ENCODE measurements around the gene TRPT1. TPM values are rescaled to one million over a fixed set of nuclear protein-coding genes. Genes with fewer than 3 reads are reported as not detected.
A peak's percentile ranks its signal among the peaks of the same experiment; 100 is the strongest.

The TRPT1 gene
- total and polyA plus RNA-seq, 9 of the 15 experiments (the other 6 are each of a cell fraction or from before 2014, with no cell fraction given): 4.6 to 41.7 (median 23.1) TPM

DNA sequence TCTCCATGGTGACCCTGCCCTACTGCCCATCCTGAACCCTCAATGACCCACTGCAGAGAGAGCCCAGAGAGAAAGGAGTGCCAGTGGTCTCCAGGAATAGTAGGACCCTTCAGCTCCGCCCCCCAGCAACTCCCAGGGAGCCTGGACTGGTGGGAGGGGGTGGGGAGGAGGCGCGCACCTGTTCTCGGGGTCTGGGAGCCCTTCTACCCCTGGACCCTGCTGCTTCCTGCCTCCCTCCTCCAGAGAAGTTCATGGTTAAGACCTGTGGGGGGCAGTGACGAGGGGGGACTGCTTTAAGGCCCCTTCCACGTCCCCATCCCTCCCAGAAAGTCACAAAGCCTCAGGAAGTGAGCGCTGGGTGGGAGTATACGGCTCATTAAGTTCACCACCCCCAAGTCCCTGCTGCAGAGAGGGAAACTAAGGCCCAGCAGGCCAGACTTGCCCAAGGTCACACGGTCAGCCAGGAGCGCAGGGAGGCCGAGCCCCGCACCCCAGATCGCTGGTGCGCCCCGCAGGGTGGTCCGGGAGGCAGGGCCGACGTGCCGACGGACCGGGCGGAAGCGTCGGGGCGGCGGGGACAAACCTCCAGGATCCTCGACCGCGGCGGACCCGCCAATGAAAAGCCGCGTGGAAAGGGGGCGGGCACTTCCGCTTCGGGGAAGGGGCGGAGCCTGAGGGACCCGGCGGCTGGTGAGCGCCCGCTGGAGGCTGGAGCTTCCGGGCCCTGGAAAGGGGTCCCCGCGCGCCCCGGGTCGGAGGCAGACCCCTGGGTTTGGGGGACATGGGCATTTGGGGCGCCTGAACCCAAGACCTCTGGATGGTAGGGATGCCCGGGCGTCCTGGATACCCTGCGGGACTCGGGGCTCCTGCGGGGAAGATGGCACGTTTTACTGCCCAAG lies at the start of gene TRPT1, which contains the start of gene NUDT22 (continued):
- TF ChIP-seq NONO (IDR thresholded peaks at IDR 0.05; ENCODE audit: low read depth in 2 of 2, low read length in 1 of 2) (no peak), ATF7 (IDR thresholded peaks at IDR 0.05) (peak; percentile 41), RBBP5 (IDR thresholded peaks at IDR 0.05; ENCODE audit: borderline replicate concordance, insufficient read depth, low read length, poor library complexity, severe bottlenecking) (no peak), ELF1 (tag; IDR thresholded peaks at IDR 0.05) (peak; percentile 89), POLR2B (IDR thresholded peaks at IDR 0.05; ENCODE audit: low read depth, partially characterized antibody) (peak; percentile 55), MBD2 (IDR thresholded peaks at IDR 0.05; ENCODE audit: borderline replicate concordance, low read depth) (peak; percentile 40; the same call in 1 of the 2 replicates), PTBP1 (IDR thresholded peaks at IDR 0.05; ENCODE audit: low read depth, low read length) (no peak), SIN3A (IDR thresholded peaks at IDR 0.05; ENCODE audit: borderline replicate concordance in 2 of 2, control insufficient read depth in 1 of 2, low read depth in 2 of 2, low read length in 2 of 2) (peak in 1 of 2 experiments; percentile 82; a peak in 2 of 4 replicates), NFATC3 (IDR thresholded peaks at IDR 0.05) (no peak), PHF20 (IDR thresholded peaks at IDR 0.05; ENCODE audit: partially characterized antibody) (peak; percentile 39), ZNF589 (CRISPR knock-in tag; IDR thresholded peaks at IDR 0.05; ENCODE audit: low read depth) (no peak), CCNT2 (IDR thresholded peaks at IDR 0.05; ENCODE audit: borderline replicate concordance, extremely low read depth, insufficient read length, low read depth, low read length) (peak; percentile 56), RBM15 (IDR thresholded peaks at IDR 0.05; ENCODE audit: insufficient read depth, low read length) (no peak), TCF7L2 (IDR thresholded peaks at IDR 0.05; ENCODE audit: low read depth, low read length) (no peak)
- TF ChIP-seq, protein P1, sequence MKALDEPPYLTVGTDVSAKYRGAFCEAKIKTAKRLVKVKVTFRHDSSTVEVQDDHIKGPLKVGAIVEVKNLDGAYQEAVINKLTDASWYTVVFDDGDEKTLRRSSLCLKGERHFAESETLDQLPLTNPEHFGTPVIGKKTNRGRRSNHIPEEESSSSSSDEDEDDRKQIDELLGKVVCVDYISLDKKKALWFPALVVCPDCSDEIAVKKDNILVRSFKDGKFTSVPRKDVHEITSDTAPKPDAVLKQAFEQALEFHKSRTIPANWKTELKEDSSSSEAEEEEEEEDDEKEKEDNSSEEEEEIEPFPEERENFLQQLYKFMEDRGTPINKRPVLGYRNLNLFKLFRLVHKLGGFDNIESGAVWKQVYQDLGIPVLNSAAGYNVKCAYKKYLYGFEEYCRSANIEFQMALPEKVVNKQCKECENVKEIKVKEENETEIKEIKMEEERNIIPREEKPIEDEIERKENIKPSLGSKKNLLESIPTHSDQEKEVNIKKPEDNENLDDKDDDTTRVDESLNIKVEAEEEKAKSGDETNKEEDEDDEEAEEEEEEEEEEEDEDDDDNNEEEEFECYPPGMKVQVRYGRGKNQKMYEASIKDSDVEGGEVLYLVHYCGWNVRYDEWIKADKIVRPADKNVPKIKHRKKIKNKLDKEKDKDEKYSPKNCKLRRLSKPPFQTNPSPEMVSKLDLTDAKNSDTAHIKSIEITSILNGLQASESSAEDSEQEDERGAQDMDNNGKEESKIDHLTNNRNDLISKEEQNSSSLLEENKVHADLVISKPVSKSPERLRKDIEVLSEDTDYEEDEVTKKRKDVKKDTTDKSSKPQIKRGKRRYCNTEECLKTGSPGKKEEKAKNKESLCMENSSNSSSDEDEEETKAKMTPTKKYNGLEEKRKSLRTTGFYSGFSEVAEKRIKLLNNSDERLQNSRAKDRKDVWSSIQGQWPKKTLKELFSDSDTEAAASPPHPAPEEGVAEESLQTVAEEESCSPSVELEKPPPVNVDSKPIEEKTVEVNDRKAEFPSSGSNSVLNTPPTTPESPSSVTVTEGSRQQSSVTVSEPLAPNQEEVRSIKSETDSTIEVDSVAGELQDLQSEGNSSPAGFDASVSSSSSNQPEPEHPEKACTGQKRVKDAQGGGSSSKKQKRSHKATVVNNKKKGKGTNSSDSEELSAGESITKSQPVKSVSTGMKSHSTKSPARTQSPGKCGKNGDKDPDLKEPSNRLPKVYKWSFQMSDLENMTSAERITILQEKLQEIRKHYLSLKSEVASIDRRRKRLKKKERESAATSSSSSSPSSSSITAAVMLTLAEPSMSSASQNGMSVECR (CRISPR knock-in tag; IDR thresholded peaks at IDR 0.05): peak; percentile 71
- TF ChIP-seq, protein P2, sequence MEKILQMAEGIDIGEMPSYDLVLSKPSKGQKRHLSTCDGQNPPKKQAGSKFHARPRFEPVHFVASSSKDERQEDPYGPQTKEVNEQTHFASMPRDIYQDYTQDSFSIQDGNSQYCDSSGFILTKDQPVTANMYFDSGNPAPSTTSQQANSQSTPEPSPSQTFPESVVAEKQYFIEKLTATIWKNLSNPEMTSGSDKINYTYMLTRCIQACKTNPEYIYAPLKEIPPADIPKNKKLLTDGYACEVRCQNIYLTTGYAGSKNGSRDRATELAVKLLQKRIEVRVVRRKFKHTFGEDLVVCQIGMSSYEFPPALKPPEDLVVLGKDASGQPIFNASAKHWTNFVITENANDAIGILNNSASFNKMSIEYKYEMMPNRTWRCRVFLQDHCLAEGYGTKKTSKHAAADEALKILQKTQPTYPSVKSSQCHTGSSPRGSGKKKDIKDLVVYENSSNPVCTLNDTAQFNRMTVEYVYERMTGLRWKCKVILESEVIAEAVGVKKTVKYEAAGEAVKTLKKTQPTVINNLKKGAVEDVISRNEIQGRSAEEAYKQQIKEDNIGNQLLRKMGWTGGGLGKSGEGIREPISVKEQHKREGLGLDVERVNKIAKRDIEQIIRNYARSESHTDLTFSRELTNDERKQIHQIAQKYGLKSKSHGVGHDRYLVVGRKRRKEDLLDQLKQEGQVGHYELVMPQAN (IDR thresholded peaks at IDR 0.05; ENCODE audit: borderline replicate concordance): peak; percentile 41; the same call in 1 of the 2 replicates
- TF ChIP-seq, protein P3, sequence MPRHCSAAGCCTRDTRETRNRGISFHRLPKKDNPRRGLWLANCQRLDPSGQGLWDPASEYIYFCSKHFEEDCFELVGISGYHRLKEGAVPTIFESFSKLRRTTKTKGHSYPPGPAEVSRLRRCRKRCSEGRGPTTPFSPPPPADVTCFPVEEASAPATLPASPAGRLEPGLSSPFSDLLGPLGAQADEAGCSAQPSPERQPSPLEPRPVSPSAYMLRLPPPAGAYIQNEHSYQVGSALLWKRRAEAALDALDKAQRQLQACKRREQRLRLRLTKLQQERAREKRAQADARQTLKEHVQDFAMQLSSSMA (CRISPR knock-in tag; IDR thresholded peaks at IDR 0.05): peak; percentile 17; the same call in 1 of the 2 replicates
- TF ChIP-seq, protein P4, sequence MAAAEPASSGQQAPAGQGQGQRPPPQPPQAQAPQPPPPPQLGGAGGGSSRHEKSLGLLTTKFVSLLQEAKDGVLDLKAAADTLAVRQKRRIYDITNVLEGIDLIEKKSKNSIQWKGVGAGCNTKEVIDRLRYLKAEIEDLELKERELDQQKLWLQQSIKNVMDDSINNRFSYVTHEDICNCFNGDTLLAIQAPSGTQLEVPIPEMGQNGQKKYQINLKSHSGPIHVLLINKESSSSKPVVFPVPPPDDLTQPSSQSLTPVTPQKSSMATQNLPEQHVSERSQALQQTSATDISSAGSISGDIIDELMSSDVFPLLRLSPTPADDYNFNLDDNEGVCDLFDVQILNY (CRISPR knock-in tag; IDR thresholded peaks at IDR 0.05): no peak
